NCI-H460 (cell line): ENCODE data around the gene AFG1L. TPM values are rescaled to one million over a fixed set of nuclear protein-coding genes. Genes with fewer than 3 reads are reported as not detected.
A peak's percentile ranks its signal among the peaks of the same experiment; 100 is the strongest.
"Not testable (repeated sequence)": the region's sequence is repeated elsewhere in the genome, so short reads cannot be mapped to it uniquely, and the experiment has no call there.

Experiments used
- DNase-seq: peaks from one replicate; pipeline ENCODE4 v3.0.0-alpha.2; 2016; ENCODE audit warnings: low read depth; ENCODE audit errors: extremely low read depth
- total RNA-seq: library from RNA; depleted of rRNA; stranded (reverse); fragments of >200 nt; shearing (Covaris generic); gene quantifications from 2 replicates; pipeline ENCODE4 v1.2.3, GENCODE V29; 2014

Gene AFG1L
- total RNA-seq, 1 experiment from 2014 or later = 2.3 TPM

- no peak for DNase-seq
Measured at GRCh38 chr6:108448481-108448880, 153.6 kb downstream of the AFG1L start.

GRCh38 chr6:108449717-108450116 is 154.9 kb downstream of the AFG1L start:
- not testable (repeated sequence) for DNase-seq

GRCh38 chr6:108451816-108452215 is 157.0 kb downstream of the AFG1L start:
- no peak for DNase-seq

GRCh38 chr6:108452711-108453195 is 157.9 kb downstream of the AFG1L start:
- DNase-seq = no peak

- no peak for DNase-seq
Measured at GRCh38 chr6:108453601-108454185, 158.8 kb downstream of the AFG1L start.

- DNase-seq = no peak
Measured at GRCh38 chr6:108454356-108454755, 159.5 kb downstream of the AFG1L start.

GRCh38 chr6:108455688-108456087 is 160.8 kb downstream of the AFG1L start:
- no peak for DNase-seq

- no peak for DNase-seq
Measured at GRCh38 chr6:108463784-108464183, 168.9 kb downstream of the AFG1L start.

- DNase-seq = no peak
Measured at GRCh38 chr6:108464418-108465097, 169.7 kb downstream of the AFG1L start.

GRCh38 chr6:108465098-108465495 is 170.2 kb downstream of the AFG1L start:
- no peak for DNase-seq

- DNase-seq = no peak
Measured at GRCh38 chr6:108468346-108468745, 173.5 kb downstream of the AFG1L start.

GRCh38 chr6:108469316-108469715 is 174.5 kb downstream of the AFG1L start:
- DNase-seq = no peak

GRCh38 chr6:108473197-108473596 is 178.3 kb downstream of the AFG1L start:
- DNase-seq = no peak

- no peak for DNase-seq
Measured at GRCh38 chr6:108476376-108476775, 181.5 kb downstream of the AFG1L start.

GRCh38 chr6:108476847-108477430 is 182.1 kb downstream of the AFG1L start:
- DNase-seq = no peak

GRCh38 chr6:108482559-108482958 is 187.7 kb downstream of the AFG1L start:
- DNase-seq = no peak

- DNase-seq = no peak
Measured at GRCh38 chr6:108484016-108484415, 189.2 kb downstream of the AFG1L start.

GRCh38 chr6:108489699-108490098 is 194.8 kb downstream of the AFG1L start:
- DNase-seq = no peak

GRCh38 chr6:108492131-108492766 is 197.4 kb downstream of the AFG1L start:
- DNase-seq = peak; percentile 35

- DNase-seq = no peak
Measured at GRCh38 chr6:108494434-108494833, 199.6 kb downstream of the AFG1L start.

GRCh38 chr6:108497883-108498282 is 203.0 kb downstream of the AFG1L start:
- DNase-seq = peak; percentile 24

GRCh38 chr6:108501559-108501958 is 206.7 kb downstream of the AFG1L start:
- DNase-seq = no peak
